Measurements from ENCODE around the gene SEC23B.

- no peak for TF ChIP-seq CTCF (IDR thresholded peaks at IDR 0.05)
- TF ChIP-seq ZFX (IDR thresholded peaks at IDR 0.05; ENCODE audit: borderline replicate concordance) = no peak
Observed at GRCh38 chr20:18513208-18513607, 5.5 kb downstream of the SEC23B start.

All from 22Rv1 (cell line).